ENCODE measurements around the gene CDR2.
A peak's percentile ranks its signal among the peaks of the same experiment; 100 is the strongest.

DNA sequence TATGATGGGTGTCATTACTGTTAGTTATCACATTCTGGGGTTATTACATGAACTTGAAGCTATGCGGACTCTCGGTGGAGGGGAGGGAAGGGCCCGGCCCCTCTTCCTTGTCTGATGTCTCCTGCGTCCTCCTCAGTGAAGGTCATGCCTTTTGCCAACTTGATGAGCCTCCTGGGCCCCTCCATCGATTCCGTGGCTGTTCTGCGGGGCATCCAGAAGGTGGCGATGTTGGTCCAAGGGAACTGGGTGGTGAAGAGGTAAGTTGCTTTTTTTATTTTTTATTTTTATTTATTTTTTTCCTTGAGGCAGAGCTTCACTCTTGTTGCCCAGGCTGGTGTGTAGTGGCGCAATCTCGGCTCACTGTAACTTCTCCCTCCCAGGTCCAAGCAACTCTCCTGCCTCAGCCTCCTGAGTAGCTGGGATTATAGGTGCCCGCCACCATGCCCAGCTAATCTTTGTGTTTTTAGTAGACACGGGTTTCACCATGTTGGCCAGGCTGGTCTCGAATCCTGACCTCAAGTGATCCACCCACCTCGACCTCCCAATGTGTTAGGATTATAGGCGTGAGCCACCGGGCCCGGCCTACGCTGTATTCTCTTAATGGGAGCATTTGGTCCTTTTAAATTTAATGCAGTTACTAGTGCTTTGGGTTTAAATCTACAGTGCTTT is 55.6 kb downstream of the CDR2 start:
- TF ChIP-seq, protein P1, sequence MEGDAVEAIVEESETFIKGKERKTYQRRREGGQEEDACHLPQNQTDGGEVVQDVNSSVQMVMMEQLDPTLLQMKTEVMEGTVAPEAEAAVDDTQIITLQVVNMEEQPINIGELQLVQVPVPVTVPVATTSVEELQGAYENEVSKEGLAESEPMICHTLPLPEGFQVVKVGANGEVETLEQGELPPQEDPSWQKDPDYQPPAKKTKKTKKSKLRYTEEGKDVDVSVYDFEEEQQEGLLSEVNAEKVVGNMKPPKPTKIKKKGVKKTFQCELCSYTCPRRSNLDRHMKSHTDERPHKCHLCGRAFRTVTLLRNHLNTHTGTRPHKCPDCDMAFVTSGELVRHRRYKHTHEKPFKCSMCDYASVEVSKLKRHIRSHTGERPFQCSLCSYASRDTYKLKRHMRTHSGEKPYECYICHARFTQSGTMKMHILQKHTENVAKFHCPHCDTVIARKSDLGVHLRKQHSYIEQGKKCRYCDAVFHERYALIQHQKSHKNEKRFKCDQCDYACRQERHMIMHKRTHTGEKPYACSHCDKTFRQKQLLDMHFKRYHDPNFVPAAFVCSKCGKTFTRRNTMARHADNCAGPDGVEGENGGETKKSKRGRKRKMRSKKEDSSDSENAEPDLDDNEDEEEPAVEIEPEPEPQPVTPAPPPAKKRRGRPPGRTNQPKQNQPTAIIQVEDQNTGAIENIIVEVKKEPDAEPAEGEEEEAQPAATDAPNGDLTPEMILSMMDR (IDR thresholded peaks at IDR 0.05; ENCODE audit: poor library complexity), result peak; percentile 43
- no peak for TF ChIP-seq EZH2 (IDR thresholded peaks at IDR 0.05; ENCODE audit: borderline replicate concordance)
- TF ChIP-seq EZH2phosphoT487 (IDR thresholded peaks at IDR 0.05; ENCODE audit: low read depth, severe bottlenecking, unreplicated experiment), result no peak
